Measurements from ENCODE around the gene COL4A4. TPM values are rescaled to one million over a fixed set of nuclear protein-coding genes. Genes with fewer than 3 reads are reported as not detected.

COL4A4 gene
- total RNA-seq, 1 donor = 0.43 TPM

GRCh38 chr2:227058888-227059399 lies 105.1 kb downstream of the COL4A4 start:
- DNase-seq (ENCODE audit: low read depth) = no peak
- no peak overlapping the region for H3K4me3 ChIP-seq (ENCODE audit: low read depth, low read length)
- TF ChIP-seq, protein P1, sequence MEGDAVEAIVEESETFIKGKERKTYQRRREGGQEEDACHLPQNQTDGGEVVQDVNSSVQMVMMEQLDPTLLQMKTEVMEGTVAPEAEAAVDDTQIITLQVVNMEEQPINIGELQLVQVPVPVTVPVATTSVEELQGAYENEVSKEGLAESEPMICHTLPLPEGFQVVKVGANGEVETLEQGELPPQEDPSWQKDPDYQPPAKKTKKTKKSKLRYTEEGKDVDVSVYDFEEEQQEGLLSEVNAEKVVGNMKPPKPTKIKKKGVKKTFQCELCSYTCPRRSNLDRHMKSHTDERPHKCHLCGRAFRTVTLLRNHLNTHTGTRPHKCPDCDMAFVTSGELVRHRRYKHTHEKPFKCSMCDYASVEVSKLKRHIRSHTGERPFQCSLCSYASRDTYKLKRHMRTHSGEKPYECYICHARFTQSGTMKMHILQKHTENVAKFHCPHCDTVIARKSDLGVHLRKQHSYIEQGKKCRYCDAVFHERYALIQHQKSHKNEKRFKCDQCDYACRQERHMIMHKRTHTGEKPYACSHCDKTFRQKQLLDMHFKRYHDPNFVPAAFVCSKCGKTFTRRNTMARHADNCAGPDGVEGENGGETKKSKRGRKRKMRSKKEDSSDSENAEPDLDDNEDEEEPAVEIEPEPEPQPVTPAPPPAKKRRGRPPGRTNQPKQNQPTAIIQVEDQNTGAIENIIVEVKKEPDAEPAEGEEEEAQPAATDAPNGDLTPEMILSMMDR (IDR thresholded peaks at IDR 0.05; ENCODE audit: insufficient read depth, low read depth, low read length) = no peak

- TF ChIP-seq, protein P1 (IDR thresholded peaks at IDR 0.05; ENCODE audit: insufficient read depth, low read depth, low read length) = no peak
- DNase-seq (ENCODE audit: low read depth) = no peak
These were observed 106.1 kb downstream of the COL4A4 start for GRCh38 chr2:227057743-227058447.

GRCh38 chr2:227057060-227057459 lies 106.9 kb downstream of the COL4A4 start:
- TF ChIP-seq, protein P1 (IDR thresholded peaks at IDR 0.05; ENCODE audit: insufficient read depth, low read depth, low read length) = no peak
- H3K4me3 ChIP-seq (ENCODE audit: low read depth, low read length) = no peak overlapping the region
- no peak for DNase-seq (ENCODE audit: low read depth)

More at GRCh38 chr2:227057743-227058447, 106.1 kb downstream of the COL4A4 start:
- no peak overlapping the region for H3K4me3 ChIP-seq (ENCODE audit: low read depth, low read length)

DNA sequence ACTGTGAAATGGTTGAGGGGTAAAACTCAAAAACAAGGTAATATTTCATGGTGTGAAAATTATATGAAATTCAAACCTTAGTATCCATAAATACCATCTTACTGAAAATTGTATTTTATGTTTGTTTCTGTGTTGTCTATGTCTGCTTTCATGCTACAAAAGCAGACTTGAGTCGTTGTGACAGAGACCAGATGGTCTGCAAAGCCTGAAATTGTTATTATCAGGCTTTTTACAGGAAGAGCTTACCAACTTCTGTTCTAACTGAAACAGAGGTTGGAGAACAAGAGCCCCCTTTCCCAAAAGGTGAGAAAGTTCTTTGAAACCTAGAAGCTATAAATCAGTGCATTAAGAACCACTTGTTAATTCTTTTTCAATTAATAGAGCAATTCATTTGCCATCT lies 110.0 kb downstream of the COL4A4 start:
- no peak for DNase-seq (ENCODE audit: low read depth)
- TF ChIP-seq, protein P1 (IDR thresholded peaks at IDR 0.05; ENCODE audit: insufficient read depth, low read depth, low read length) = no peak
- no peak overlapping the region for H3K4me3 ChIP-seq (ENCODE audit: low read depth, low read length)

DNA sequence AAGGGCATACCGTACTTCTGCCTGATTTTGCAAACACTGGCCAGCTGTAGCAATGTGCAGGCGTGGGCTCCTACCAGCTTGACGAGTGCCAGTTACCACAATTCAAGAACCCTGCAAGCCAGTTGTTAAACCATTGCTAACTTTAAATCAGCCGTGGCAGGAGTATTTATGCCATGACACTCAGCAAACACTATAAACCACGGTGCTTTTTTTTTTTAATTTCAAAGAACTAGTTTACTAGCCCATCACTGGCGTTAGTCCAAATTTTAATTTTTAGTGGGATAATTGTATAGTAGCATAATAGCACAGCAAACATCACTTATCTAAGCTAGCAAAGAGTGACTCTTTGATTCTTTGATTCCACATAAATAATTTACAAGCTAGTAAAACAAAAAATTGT lies 111.1 kb downstream of the COL4A4 start:
- no peak overlapping the region for H3K4me3 ChIP-seq (ENCODE audit: low read depth, low read length)
- TF ChIP-seq, protein P1 (IDR thresholded peaks at IDR 0.05; ENCODE audit: insufficient read depth, low read depth, low read length) = no peak
- DNase-seq (ENCODE audit: low read depth) = no peak

DNA sequence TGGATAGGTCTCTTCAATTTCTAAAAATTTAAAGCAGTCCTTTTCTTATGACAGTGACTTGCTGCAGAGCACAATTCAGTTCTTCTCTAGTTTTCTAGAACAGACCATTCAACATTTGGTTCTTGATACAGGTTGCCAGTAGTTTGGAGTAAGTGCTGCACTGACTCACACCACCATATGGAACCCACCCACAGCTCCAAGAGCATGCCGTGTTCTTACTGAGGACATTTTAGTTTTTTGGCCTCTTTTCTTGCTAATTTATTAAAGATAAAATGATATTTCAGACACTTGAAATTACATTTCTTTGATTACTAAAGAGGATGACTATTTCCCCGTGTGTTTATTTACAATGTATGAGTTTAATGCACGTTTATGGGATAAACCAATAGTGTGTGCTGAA lies 120.0 kb downstream of the COL4A4 start:
- no peak overlapping the region for H3K4me3 ChIP-seq (ENCODE audit: low read depth, low read length)
- DNase-seq (ENCODE audit: low read depth) = no peak
- TF ChIP-seq, protein P1 (IDR thresholded peaks at IDR 0.05; ENCODE audit: insufficient read depth, low read depth, low read length) = no peak

Measured in fibroblast of villous mesenchyme (primary cell).